ENCODE data around the gene EDAR. TPM values are rescaled to one million over a fixed set of nuclear protein-coding genes. Genes with fewer than 3 reads are reported as not detected.

The EDAR gene
- total and polyA plus RNA-seq, 2 of the 4 experiments (the other 2 are of a cell fraction): not detected

DNA sequence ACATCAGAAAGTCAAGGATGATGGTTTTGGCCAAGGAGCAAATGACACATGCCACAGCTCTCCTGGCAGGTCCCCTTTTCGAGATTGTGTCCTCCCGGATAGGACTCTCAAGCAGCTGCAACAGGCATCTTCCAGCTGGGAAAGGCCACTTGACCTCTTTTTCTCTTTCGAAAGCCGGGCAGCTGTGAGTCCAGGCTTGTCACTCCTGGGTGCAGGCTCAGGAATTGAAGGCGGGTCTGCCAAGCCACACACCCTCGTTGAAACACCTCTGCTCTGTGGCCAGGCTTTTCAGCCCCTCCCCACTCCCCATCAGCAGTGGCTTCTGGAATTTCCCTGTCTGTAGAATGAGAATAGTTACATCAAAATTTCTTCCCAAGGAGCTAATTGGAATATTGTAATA, 104.4 kb downstream of the EDAR start:
- H3K36me3 ChIP-seq (ENCODE audit: control insufficient read depth, insufficient read depth, low read length): no peaks in the 10 kb centered on the region
- no TSS peak for BruUV-seq (replicated peaks)
- H2AK5ac ChIP-seq (ENCODE audit: low read depth, low read length): no peak overlapping the region
- no peak for TF ChIP-seq MAFK (IDR thresholded peaks at IDR 0.05; ENCODE audit: low read depth, low read length)
- no peak for TF ChIP-seq MXI1 (IDR thresholded peaks at IDR 0.05; ENCODE audit: borderline replicate concordance, low read depth, low read length)
- TF ChIP-seq RCOR1 (IDR thresholded peaks at IDR 0.05; ENCODE audit: insufficient replicate concordance, low read length): no peak
- TF ChIP-seq BHLHE40 (IDR thresholded peaks at IDR 0.05; ENCODE audit: low read depth, low read length): no peak
- TF ChIP-seq, protein P1, sequence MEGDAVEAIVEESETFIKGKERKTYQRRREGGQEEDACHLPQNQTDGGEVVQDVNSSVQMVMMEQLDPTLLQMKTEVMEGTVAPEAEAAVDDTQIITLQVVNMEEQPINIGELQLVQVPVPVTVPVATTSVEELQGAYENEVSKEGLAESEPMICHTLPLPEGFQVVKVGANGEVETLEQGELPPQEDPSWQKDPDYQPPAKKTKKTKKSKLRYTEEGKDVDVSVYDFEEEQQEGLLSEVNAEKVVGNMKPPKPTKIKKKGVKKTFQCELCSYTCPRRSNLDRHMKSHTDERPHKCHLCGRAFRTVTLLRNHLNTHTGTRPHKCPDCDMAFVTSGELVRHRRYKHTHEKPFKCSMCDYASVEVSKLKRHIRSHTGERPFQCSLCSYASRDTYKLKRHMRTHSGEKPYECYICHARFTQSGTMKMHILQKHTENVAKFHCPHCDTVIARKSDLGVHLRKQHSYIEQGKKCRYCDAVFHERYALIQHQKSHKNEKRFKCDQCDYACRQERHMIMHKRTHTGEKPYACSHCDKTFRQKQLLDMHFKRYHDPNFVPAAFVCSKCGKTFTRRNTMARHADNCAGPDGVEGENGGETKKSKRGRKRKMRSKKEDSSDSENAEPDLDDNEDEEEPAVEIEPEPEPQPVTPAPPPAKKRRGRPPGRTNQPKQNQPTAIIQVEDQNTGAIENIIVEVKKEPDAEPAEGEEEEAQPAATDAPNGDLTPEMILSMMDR (conservative IDR thresholded peaks at IDR 0.05; ENCODE audit: low read depth, low read length): no peak
- no peak for TF ChIP-seq RAD21 (IDR thresholded peaks at IDR 0.05; ENCODE audit: low read length)
- no peak for TF ChIP-seq MAZ (IDR thresholded peaks at IDR 0.05; ENCODE audit: borderline replicate concordance, low read depth, low read length)
- no peak for TF ChIP-seq POLR2A (IDR thresholded peaks at IDR 0.05; ENCODE audit: low read depth, low read length)
- no peak overlapping the region for H3K4ac ChIP-seq (ENCODE audit: low read depth, low read length)
- no peak overlapping the region for H2BK15ac ChIP-seq (ENCODE audit: low read depth, low read length)
- H3K9me1 ChIP-seq (ENCODE audit: insufficient read depth, low read length): no peaks in the 10 kb centered on the region
- no peak overlapping the region for H3K4me2 ChIP-seq (ENCODE audit: low read depth, low read length)
- H2AFZ ChIP-seq (replicated peaks; ENCODE audit: low read length, poor library complexity): no peak overlapping the region
- no peak for DNase-seq
- no peaks in the 10 kb centered on the region for H3K4me1 ChIP-seq (ENCODE audit: control insufficient read depth, insufficient read depth, low read length)
- no peak overlapping the region for H3K56ac ChIP-seq (ENCODE audit: extremely low read depth, insufficient read depth, low read length)
- no peaks in the 10 kb centered on the region for H3K79me1 ChIP-seq (ENCODE audit: low read depth in 1 of 2, low read length in 2 of 2)
- no peak overlapping the region for H3K23ac ChIP-seq (ENCODE audit: low read depth, low read length)
- H2BK120ac ChIP-seq (ENCODE audit: low read depth, low read length): no peak overlapping the region
- H3K27me3 ChIP-seq (ENCODE audit: control insufficient read depth, insufficient read depth, low read length): no peaks in the 10 kb centered on the region
- H4K20me1 ChIP-seq (ENCODE audit: insufficient read depth, low read length): no peaks in the 10 kb centered on the region
- ChIA-PET CTCF (no interaction called here), POLR2A (ENCODE audit: unreplicated experiment) (no interaction called here)
- H3K27ac ChIP-seq (ENCODE audit: insufficient read depth, low read length): no peak overlapping the region
- 30% methylated on average over 2 of the region's 6 CpGs; no CpG with 5 or more reads in 1 of the 2 experiments for WGBS, 2 experiments (ENCODE audit: extremely low coverage in 2 of 2, insufficient read length in 1 of 2)
- H2AK9ac ChIP-seq (replicated peaks; ENCODE audit: low read depth, low read length, poor library complexity): no peak overlapping the region
- no peak overlapping the region for H3K4me3 ChIP-seq (ENCODE audit: insufficient read depth, low read depth, low read length)
- H4K5ac ChIP-seq (ENCODE audit: low read depth, low read length): no peak overlapping the region
- no peak overlapping the region for H3K9ac ChIP-seq (ENCODE audit: low read depth, low read length)
- H4K91ac ChIP-seq (ENCODE audit: insufficient read depth, low read depth, low read length): no peak overlapping the region
- peaks cover 4% of the 10 kb centered on the region; the same call in 1 of the 2 replicates for H3K9me3 ChIP-seq (ENCODE audit: control insufficient read depth, insufficient read depth, low read length)
- H2BK5ac ChIP-seq (ENCODE audit: low read depth, low read length, poor library complexity, severe bottlenecking): no peak overlapping the region
- H3K18ac ChIP-seq (ENCODE audit: low read depth, low read length): no peak overlapping the region
- ATAC-seq (ENCODE audit: low read depth): no peak
- no peak overlapping the region for H4K8ac ChIP-seq (ENCODE audit: low read depth in 2 of 2, low read length in 2 of 2)
- dilution Hi-C loops (cut with HindIII; ENCODE audit: low sequenced_read_pairs, unreplicated experiment): no loop called here
- intact Hi-C loops (cut with micrococcal nuclease): no loop called here
- in situ Hi-C loops (cut with MboI; ENCODE audit: low sequenced_read_pairs): no loop called here
- no peak overlapping the region for H3K14ac ChIP-seq (replicated peaks; ENCODE audit: low read depth, low read length)
- no peak overlapping the region for H2BK20ac ChIP-seq (ENCODE audit: low read depth, low read length)

Measured in IMR-90 (cell line).